Panc1 (cell line): Measurements from ENCODE around the gene WDR77. TPM values are rescaled to one million over a fixed set of nuclear protein-coding genes. Genes with fewer than 3 reads are reported as not detected.

Experiments used
- ATAC-seq: fragments of 200-7000 bp; cut with Tn5 transposase; 2 replicates; pipeline ENCODE4 v1.9.1; 2020; ENCODE audit warnings: mild to moderate bottlenecking, moderate library complexity
- BruUV-seq: library from RNA; stranded (reverse); fragments of 400-500 nt; replicated peaks from 2 replicates; lab custom pipeline; 2021; lab: Mats Ljungman, UMichigan
- CTCF ChIA-PET: fragments of 300-600 bp; sonication (Branson Sonifier 250); formaldehyde crosslinking; loops from one replicate; lab custom pipeline; 2022; ENCODE audit warnings: antibody characterized with exemption; lab: Charles Lee
- POLR2A ChIA-PET: fragments of 300-600 bp; sonication (Branson Sonifier 250); formaldehyde crosslinking; loops from one replicate; lab custom pipeline; 2022; ENCODE audit warnings: antibody characterized with exemption; lab: Charles Lee
- DNase-seq: peaks from one replicate; pipeline ENCODE4 v3.0.0-alpha.2; 2010; ENCODE audit warnings: low read depth, low spot score
- H3K27ac ChIP-seq: 2 replicates; pipeline ENCODE4 v1.5.1; 2011; ENCODE audit warnings: mild to moderate bottlenecking, low read length, inconsistent platforms
- H3K27me3 ChIP-seq: fragments of 200-500 bp; sonication (Bioruptor generic); 2 replicates; pipeline ENCODE4 v1.6.0; 2014; ENCODE audit warnings: low read length, inconsistent platforms; ENCODE audit not compliant: control insufficient read depth, insufficient read depth
- H3K36me3 ChIP-seq: fragments of 200-500 bp; sonication (Bioruptor generic); 2 replicates; pipeline ENCODE4 v1.5.1; 2014; ENCODE audit warnings: inconsistent platforms, mild to moderate bottlenecking, low read length, moderate library complexity; ENCODE audit not compliant: control insufficient read depth, insufficient read depth
- H3K4me1 ChIP-seq: 2 replicates; pipeline ENCODE4 v1.5.1; 2011; ENCODE audit warnings: inconsistent platforms, mild to moderate bottlenecking, low read length, moderate library complexity; ENCODE audit not compliant: control insufficient read depth, insufficient read depth
- H3K4me3 ChIP-seq, 2 experiments: 2 replicates each; pipeline ENCODE4 v1.5.1; 2011 to 2012; ENCODE audit warnings: low read depth in 2 of 2, low read length in 2 of 2, mild to moderate bottlenecking in 2 of 2, inconsistent platforms in 1 of 2, moderate library complexity in 1 of 2
- H3K9me3 ChIP-seq: fragments of 200-500 bp; sonication (Bioruptor generic); 2 replicates; pipeline ENCODE4 v1.5.1; 2014; ENCODE audit warnings: low read depth, mild to moderate bottlenecking, inconsistent platforms, low read length, moderate library complexity; ENCODE audit not compliant: control insufficient read depth, insufficient read depth
- CTCF ChIP-seq: fragments of 450-650 bp; IDR thresholded peaks from 2 replicates; pipeline ENCODE4 v1.5.1; 2017; ENCODE audit warnings: mild to moderate bottlenecking
- POLR2AphosphoS5 ChIP-seq: IDR thresholded peaks from 2 replicates; pipeline ENCODE4 v1.6.1; 2012; ENCODE audit warnings: mild to moderate bottlenecking, low read depth, low read length, moderate library complexity
- REST ChIP-seq, 2 experiments: IDR thresholded peaks; 2 replicates each; pipeline ENCODE4 v1.6.1; 2011 to 2012; ENCODE audit warnings: low read depth in 2 of 2, control low read depth in 1 of 2, low read length in 1 of 2, mild to moderate bottlenecking in 1 of 2, moderate library complexity in 1 of 2; ENCODE audit not compliant: insufficient read depth in 1 of 2
- SIN3A ChIP-seq: IDR thresholded peaks from 2 replicates; pipeline ENCODE4 v1.6.1; 2012; ENCODE audit warnings: low read depth, mild to moderate bottlenecking, low read length, moderate library complexity, borderline replicate concordance; ENCODE audit not compliant: insufficient read depth
- TCF7L2 ChIP-seq: IDR thresholded peaks from 2 replicates; pipeline ENCODE4 v1.6.1; 2011; ENCODE audit warnings: mild to moderate bottlenecking, low read depth, low read length, inconsistent platforms
- in situ Hi-C: cut with HindIII; loops from 2 replicates; pipeline ENCODE4 v1.10.0; 2016; ENCODE audit warnings: low sequenced_read_pairs, low pct_unique_long_range_greater_than_20kb
- intact Hi-C: fragments of 100-400 bp; cut with micrococcal nuclease; formaldehyde crosslinking; loops from one replicate; pipeline ENCODE4 v1.10.0; 2022; ENCODE audit not compliant: unreplicated experiment
- total RNA-seq: library from RNA; stranded (reverse); gene quantifications from one replicate; pipeline ENCODE4 v1.2.1, GENCODE V29; 2021; ENCODE audit not compliant: unreplicated experiment

The WDR77 gene
- total RNA-seq, 1 experiment from 2014 or later = 49.9 TPM

- Histone ChIP-seq H3K27me3 (0 out of 2 replicates have a peak, but pooled peaks cover 2% of the 10 kb centered on the region), H3K27ac (no peak overlapping the region), H3K4me3 (no peak overlapping the region), H3K36me3 (no peaks in the 10 kb centered on the region), H3K4me1 (no peaks in the 10 kb centered on the region), H3K9me3 (no peaks in the 10 kb centered on the region)
- intact Hi-C loops (no loop called here), in situ Hi-C loops (no loop called here)
- no TSS peak for BruUV-seq
- no peak for TF ChIP-seq TCF7L2
- TF ChIP-seq POLR2AphosphoS5 = no peak
- no peak for TF ChIP-seq REST (IDR thresholded peaks at IDR 0.05; ENCODE audit: insufficient read depth in 1 of 2, low read depth in 2 of 2, low read length in 1 of 2)
- no peak for TF ChIP-seq SIN3A
- TF ChIP-seq CTCF = no peak
- ChIA-PET POLR2A (no interaction called here), CTCF (no interaction called here)
- DNase-seq = no peak
- no peak for ATAC-seq
These were observed 31.3 kb downstream of the WDR77 start for GRCh38 chr1:111417755-111418154.

- ATAC-seq = no peak
- no peaks in the 10 kb centered on the region for H3K9me3 ChIP-seq
- intact Hi-C loops (no loop called here), in situ Hi-C loops (no loop called here)
- H3K36me3 ChIP-seq = no peaks in the 10 kb centered on the region
- no peak overlapping the region for H3K27ac ChIP-seq
- no peak overlapping the region for H3K4me3 ChIP-seq
- no TSS peak for BruUV-seq
- H3K27me3 ChIP-seq = 0 out of 2 replicates have a peak, but pooled peaks cover 2% of the 10 kb centered on the region
- no peak for DNase-seq
- no peaks in the 10 kb centered on the region for H3K4me1 ChIP-seq
- POLR2A ChIA-PET = no interaction called here
- TF ChIP-seq SIN3A (no peak), TCF7L2 (no peak), CTCF (no peak), POLR2AphosphoS5 (no peak), REST (IDR thresholded peaks at IDR 0.05; ENCODE audit: insufficient read depth in 1 of 2, low read depth in 2 of 2, low read length in 1 of 2) (no peak)
- CTCF ChIA-PET = no interaction called here
These were observed 33.6 kb downstream of the WDR77 start for GRCh38 chr1:111415461-111415860.
